Caco-2 (cell line): Measurements from ENCODE around the gene OTULIN. TPM values are rescaled to one million over a fixed set of nuclear protein-coding genes. Genes with fewer than 3 reads are reported as not detected.
A peak's percentile ranks its signal among the peaks of the same experiment; 100 is the strongest.

Experiments used
- BruUV-seq: library from RNA; stranded (reverse); fragments of 400-500 nt; replicated peaks from 2 replicates; lab custom pipeline; 2021; lab: Mats Ljungman, UMichigan
- CTCF ChIA-PET: fragments of 300-600 bp; sonication (Branson Sonifier 250); formaldehyde crosslinking; loops from one replicate; lab custom pipeline; 2022; ENCODE audit warnings: antibody characterized with exemption; lab: Charles Lee
- POLR2A ChIA-PET: fragments of 300-600 bp; sonication (Branson Sonifier 250); formaldehyde crosslinking; loops from one replicate; lab custom pipeline; 2022; ENCODE audit warnings: antibody characterized with exemption; lab: Charles Lee
- DNase-seq, 2 experiments: peaks; one replicate each; pipeline versions ENCODE4 v3.0.0 to v3.0.0-alpha.2; 2020 to 2022
- H3K27me3 ChIP-seq: replicated peaks from 2 replicates; pipeline ENCODE4 v1.6.0; 2011; ENCODE audit warnings: low read length; ENCODE audit not compliant: control insufficient read depth, insufficient read depth
- H3K36me3 ChIP-seq: 2 replicates; pipeline ENCODE4 v1.5.1; 2011; ENCODE audit warnings: low read length; ENCODE audit not compliant: control insufficient read depth, insufficient read depth
- H3K4me1 ChIP-seq: fragments of 250-450 bp; sonication (Bioruptor Pico); 2 replicates; pipeline ENCODE4 v1.5.1; 2020; ENCODE audit warnings: mild to moderate bottlenecking
- H3K4me3 ChIP-seq: 2 replicates; pipeline ENCODE4 v1.5.1; 2011; ENCODE audit warnings: low read depth, mild to moderate bottlenecking, control low read depth, low read length
- H3K9me3 ChIP-seq: fragments of 250-450 bp; sonication (Bioruptor Pico); 2 replicates; pipeline ENCODE4 v1.5.1; 2020; ENCODE audit warnings: mild to moderate bottlenecking, moderate library complexity
- H3K27ac Mint-ChIP-seq: one replicate; pipeline ENCODE4 v1.8.0; 2022; ENCODE audit warnings: mixed read lengths; ENCODE audit not compliant: unreplicated experiment
- H3K27me3 Mint-ChIP-seq: one replicate; pipeline ENCODE4 v1.8.0; 2022; ENCODE audit warnings: mixed read lengths; ENCODE audit not compliant: insufficient read depth, unreplicated experiment
- H3K36me3 Mint-ChIP-seq: one replicate; pipeline ENCODE4 v1.8.0; 2022; ENCODE audit warnings: mild to moderate bottlenecking, mixed read lengths; ENCODE audit not compliant: insufficient read depth, unreplicated experiment
- H3K4me1 Mint-ChIP-seq: one replicate; pipeline ENCODE4 v1.8.0; 2022; ENCODE audit warnings: low read depth, mixed read lengths; ENCODE audit not compliant: unreplicated experiment
- H3K4me3 Mint-ChIP-seq: one replicate; pipeline ENCODE4 v1.8.0; 2022; ENCODE audit warnings: mild to moderate bottlenecking, moderate library complexity, mixed read lengths; ENCODE audit not compliant: unreplicated experiment
- H3K9me3 Mint-ChIP-seq: one replicate; pipeline ENCODE4 v1.8.0; 2022; ENCODE audit warnings: mixed read lengths; ENCODE audit not compliant: unreplicated experiment
- CTCF ChIP-seq, 2 experiments: fragments of 200-600 bp in 1 of 2; IDR thresholded peaks; 1 replicate in 1 of 2; 2 replicates in 1 of 2; pipeline versions ENCODE4 v1.5.1 to v1.8.0; 2011 to 2022; ENCODE audit warnings: antibody characterized with exemption in 1 of 2, control low read depth in 1 of 2, inconsistent platforms in 1 of 2, low read depth in 1 of 2, low read length in 1 of 2, mild to moderate bottlenecking in 1 of 2, moderate library complexity in 1 of 2; ENCODE audit not compliant: insufficient read depth in 1 of 2, severe bottlenecking in 1 of 2, unreplicated experiment in 1 of 2
- intact Hi-C: fragments of 100-400 bp; cut with micrococcal nuclease; formaldehyde crosslinking; loops from one replicate; pipeline ENCODE4 v1.10.0; 2022; ENCODE audit not compliant: unreplicated experiment
- total RNA-seq: library from RNA; stranded (reverse); gene quantifications from 2 replicates; pipeline ENCODE4 v1.2.3, GENCODE V29; 2022

OTULIN gene
- total RNA-seq, 1 experiment from 2014 or later = 42.6 TPM

GRCh38 chr5:14699807-14700400 lies 35.4 kb downstream of the OTULIN start:
- no peak for DNase-seq
- intact Hi-C loops = no loop called here
- Histone ChIP-seq H3K4me3 (no peak overlapping the region), H3K27me3 (no peaks in the 10 kb centered on the region), H3K36me3 (no peaks in the 10 kb centered on the region; the same call in 1 of the 2 replicates), H3K4me1 (no peaks in the 10 kb centered on the region), H3K9me3 (no peaks in the 10 kb centered on the region)
- Mint-ChIP-seq H3K4me3 (no peak overlapping the region), H3K27me3 (no peaks in the 10 kb centered on the region), H3K27ac (peak overlapping the region; percentile 36), H3K36me3 (peaks cover 67% of the 10 kb centered on the region), H3K4me1 (no peaks in the 10 kb centered on the region), H3K9me3 (no peaks in the 10 kb centered on the region)
- BruUV-seq = no TSS peak
- no peak for TF ChIP-seq CTCF (IDR thresholded peaks at IDR 0.05; ENCODE audit: insufficient read depth in 1 of 2, low read depth in 1 of 2, low read length in 1 of 2, severe bottlenecking in 1 of 2, unreplicated experiment in 1 of 2)
- ChIA-PET CTCF (no interaction called here), POLR2A (no interaction called here)

GRCh38 chr5:14700478-14701436 lies 36.2 kb downstream of the OTULIN start:
- peaks cover 64% of the 10 kb centered on the region for H3K36me3 Mint-ChIP-seq
- no peak for DNase-seq

More at GRCh38 chr5:14700478-14701436, 36.2 kb downstream of the OTULIN start:
- H3K4me3 Mint-ChIP-seq = no peak overlapping the region
- Histone ChIP-seq H3K27me3 (no peaks in the 10 kb centered on the region), H3K36me3 (no peaks in the 10 kb centered on the region), H3K9me3 (no peaks in the 10 kb centered on the region), H3K4me3 (no peak overlapping the region), H3K4me1 (no peaks in the 10 kb centered on the region)
- no peaks in the 10 kb centered on the region for H3K9me3 Mint-ChIP-seq
- no peaks in the 10 kb centered on the region for H3K27me3 Mint-ChIP-seq
- no peak for TF ChIP-seq CTCF (IDR thresholded peaks at IDR 0.05; ENCODE audit: insufficient read depth in 1 of 2, low read depth in 1 of 2, low read length in 1 of 2, severe bottlenecking in 1 of 2, unreplicated experiment in 1 of 2)
- ChIA-PET POLR2A (no interaction called here), CTCF (no interaction called here)
- H3K4me1 Mint-ChIP-seq = no peaks in the 10 kb centered on the region
- no TSS peak for BruUV-seq
- intact Hi-C loops = no loop called here
- H3K27ac Mint-ChIP-seq = no peak overlapping the region
